Thoracic aorta (tissue), 2 donors: ENCODE measurements around the gene PPP1R36. TPM values are rescaled to one million over a fixed set of nuclear protein-coding genes. Genes with fewer than 3 reads are reported as not detected.

ENCODE experiments used
- ATAC-seq: fragments of 150-250 bp; one replicate; pipeline ENCODE4 v1.8.0; 2017; ENCODE audit warnings: low read depth; ENCODE audit not compliant: insufficient number of reproducible peaks, low FRiP score
- DNase-seq: peaks from one replicate; pipeline ENCODE4 v3.0.0-alpha.2; 2020; ENCODE audit warnings: low spot score
- H3K27ac ChIP-seq, 2 donors: fragments of 200-600 bp; sonication (generic); 1 replicate in 1 of 2; 2 replicates in 1 of 2; pipeline ENCODE4 v1.5.1; 2016; ENCODE audit warnings: mild to moderate bottlenecking in 2 of 2, moderate library complexity in 2 of 2
- H3K27me3 ChIP-seq: fragments of 200-600 bp; sonication (generic); replicated peaks from 2 replicates; pipeline ENCODE4 v1.6.0; 2016; ENCODE audit warnings: mild to moderate bottlenecking; ENCODE audit not compliant: insufficient read depth
- H3K36me3 ChIP-seq: fragments of 200-600 bp; sonication (generic); one replicate; pipeline ENCODE4 v1.5.1; 2016
- H3K4me1 ChIP-seq, 2 donors: fragments of 200-600 bp; sonication (generic); 1 replicate in 1 of 2; 2 replicates in 1 of 2; pipeline versions ENCODE4 v1.5.1 to v1.6.0; 2016; ENCODE audit warnings: low read depth in 2 of 2, mild to moderate bottlenecking in 1 of 2; ENCODE audit not compliant: control insufficient read depth in 1 of 2
- H3K4me3 ChIP-seq: fragments of 200-600 bp; sonication (generic); 2 replicates; pipeline ENCODE4 v1.5.1; 2016; ENCODE audit warnings: mild to moderate bottlenecking
- H3K9me3 ChIP-seq: fragments of 200-600 bp; sonication (generic); 2 replicates; pipeline ENCODE4 v1.5.1; 2016
- total RNA-seq, 2 donors: library from RNA; depleted of rRNA; stranded (reverse); fragments of >200 nt; gene quantifications; one replicate each; pipeline versions ENCODE4 v1.1.0 to v1.2.3, GENCODE V29; 2016
- TF ChIP-seq, protein P1 (sequence below): fragments of 200-600 bp; sonication (generic); IDR thresholded peaks from one replicate; pipeline ENCODE4 v1.5.1; 2019; ENCODE audit warnings: antibody characterized with exemption

The PPP1R36 gene
- total RNA-seq, 2 donors from 2014 or later, result not detected

DNA sequence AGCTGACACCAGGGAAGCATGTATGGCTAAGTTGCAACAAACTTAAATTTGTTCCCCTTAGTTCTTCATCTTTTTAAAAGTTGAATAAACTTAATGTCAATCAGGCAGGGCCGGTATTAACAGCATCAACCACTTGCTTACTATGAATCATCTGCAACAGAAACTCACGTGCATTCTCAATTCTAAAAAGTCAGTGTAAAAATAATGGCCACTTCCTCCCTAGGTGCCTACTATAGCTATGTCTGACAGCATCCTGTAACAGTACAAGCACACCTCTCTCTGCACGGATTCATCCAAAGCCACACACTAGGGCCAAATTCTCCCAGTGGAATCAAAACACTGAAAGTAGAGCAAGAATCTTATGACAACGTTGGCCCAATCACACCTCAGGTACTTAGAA lies 48.6 kb downstream of the PPP1R36 start:
- Histone ChIP-seq H3K27ac (no peak overlapping the region), H3K27me3 (no peaks in the 10 kb centered on the region), H3K4me3 (no peak overlapping the region), H3K4me1 (no peaks in the 10 kb centered on the region), H3K9me3 (no peaks in the 10 kb centered on the region), H3K36me3 (no peaks in the 10 kb centered on the region)
- TF ChIP-seq, protein P1, sequence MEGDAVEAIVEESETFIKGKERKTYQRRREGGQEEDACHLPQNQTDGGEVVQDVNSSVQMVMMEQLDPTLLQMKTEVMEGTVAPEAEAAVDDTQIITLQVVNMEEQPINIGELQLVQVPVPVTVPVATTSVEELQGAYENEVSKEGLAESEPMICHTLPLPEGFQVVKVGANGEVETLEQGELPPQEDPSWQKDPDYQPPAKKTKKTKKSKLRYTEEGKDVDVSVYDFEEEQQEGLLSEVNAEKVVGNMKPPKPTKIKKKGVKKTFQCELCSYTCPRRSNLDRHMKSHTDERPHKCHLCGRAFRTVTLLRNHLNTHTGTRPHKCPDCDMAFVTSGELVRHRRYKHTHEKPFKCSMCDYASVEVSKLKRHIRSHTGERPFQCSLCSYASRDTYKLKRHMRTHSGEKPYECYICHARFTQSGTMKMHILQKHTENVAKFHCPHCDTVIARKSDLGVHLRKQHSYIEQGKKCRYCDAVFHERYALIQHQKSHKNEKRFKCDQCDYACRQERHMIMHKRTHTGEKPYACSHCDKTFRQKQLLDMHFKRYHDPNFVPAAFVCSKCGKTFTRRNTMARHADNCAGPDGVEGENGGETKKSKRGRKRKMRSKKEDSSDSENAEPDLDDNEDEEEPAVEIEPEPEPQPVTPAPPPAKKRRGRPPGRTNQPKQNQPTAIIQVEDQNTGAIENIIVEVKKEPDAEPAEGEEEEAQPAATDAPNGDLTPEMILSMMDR, result no peak
- DNase-seq (no peak), ATAC-seq (no peak)

DNA sequence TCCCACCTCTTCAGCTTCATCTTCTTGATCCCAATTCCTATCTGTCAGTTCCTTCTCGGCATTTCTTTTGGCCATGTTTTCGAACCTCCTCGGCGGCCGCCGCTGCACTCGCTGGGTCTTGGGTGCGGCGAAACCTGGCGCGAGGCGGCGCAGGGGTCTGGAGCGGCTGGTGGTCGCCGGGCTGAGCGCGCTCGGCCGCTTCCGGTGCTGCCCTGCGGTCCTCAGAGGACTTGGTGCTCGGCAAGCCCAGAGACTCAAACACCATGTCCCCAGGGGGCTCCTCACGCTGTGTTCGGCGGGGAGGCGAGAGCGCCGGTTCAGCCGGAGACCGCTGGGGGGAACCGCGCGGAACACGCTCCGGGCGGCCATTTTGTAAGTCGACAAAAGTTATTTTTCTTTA lies 51.8 kb downstream of the PPP1R36 start:
- ATAC-seq (no peak), DNase-seq (no peak)
- Histone ChIP-seq H3K4me3 (peak overlapping the region; percentile 45), H3K36me3 (no peaks in the 10 kb centered on the region), H3K27me3 (no peaks in the 10 kb centered on the region), H3K4me1 (no peaks in the 10 kb centered on the region), H3K27ac (no peak overlapping the region), H3K9me3 (no peaks in the 10 kb centered on the region)
- TF ChIP-seq, protein P1, result no peak

DNA sequence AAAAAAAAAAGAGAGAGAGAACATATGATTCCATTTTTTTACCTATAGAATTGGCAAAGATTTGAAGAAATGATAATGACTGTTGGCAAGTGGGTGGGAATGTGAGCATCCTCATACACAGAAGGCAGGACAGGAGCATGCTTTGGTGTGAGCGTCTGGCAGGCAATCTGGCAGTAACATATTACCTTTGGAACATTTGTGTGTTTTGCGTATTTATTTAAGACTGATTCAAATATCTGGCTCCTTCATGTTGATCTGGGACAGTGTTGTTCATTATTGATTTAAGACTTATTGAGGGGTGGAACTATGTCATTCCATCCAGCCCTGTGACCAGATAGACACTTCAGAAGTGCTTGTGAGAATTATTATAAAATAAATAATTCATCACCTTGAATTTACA lies 53.1 kb downstream of the PPP1R36 start:
- Histone ChIP-seq H3K4me1 (no peaks in the 10 kb centered on the region), H3K4me3 (no peak overlapping the region), H3K27ac (no peak overlapping the region), H3K9me3 (no peaks in the 10 kb centered on the region), H3K36me3 (no peaks in the 10 kb centered on the region), H3K27me3 (no peaks in the 10 kb centered on the region)
- no peak for ATAC-seq
- TF ChIP-seq, protein P1, result no peak
- DNase-seq, result no peak

DNA sequence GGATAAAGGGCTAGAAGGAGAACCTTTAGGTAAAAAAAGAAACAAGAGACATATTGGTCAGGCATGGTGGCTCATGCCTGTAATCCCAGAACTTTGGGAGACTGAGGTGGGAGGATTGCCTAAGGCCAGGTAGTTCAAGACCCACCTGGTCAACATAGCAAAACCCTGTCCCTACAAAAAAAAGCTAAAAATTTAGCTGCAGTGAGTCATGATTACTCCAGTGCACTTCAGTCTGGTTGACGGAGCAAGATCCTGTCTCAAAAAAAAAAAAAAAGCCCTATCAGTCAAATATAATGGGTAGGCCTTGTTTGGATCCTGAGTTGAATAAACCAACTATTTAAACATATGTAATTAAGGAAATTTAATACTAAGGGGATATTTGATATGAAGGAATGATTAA lies 54.2 kb downstream of the PPP1R36 start:
- no peaks in the 10 kb centered on the region for H3K9me3 ChIP-seq
- H3K4me3 ChIP-seq, result no peak overlapping the region
- H3K4me1 ChIP-seq, result no peaks in the 10 kb centered on the region
- no peak for ATAC-seq
- H3K27me3 ChIP-seq, result no peaks in the 10 kb centered on the region
- DNase-seq, result no peak
- H3K27ac ChIP-seq, result no peak overlapping the region
- TF ChIP-seq, protein P1, result no peak
- no peaks in the 10 kb centered on the region for H3K36me3 ChIP-seq

DNA sequence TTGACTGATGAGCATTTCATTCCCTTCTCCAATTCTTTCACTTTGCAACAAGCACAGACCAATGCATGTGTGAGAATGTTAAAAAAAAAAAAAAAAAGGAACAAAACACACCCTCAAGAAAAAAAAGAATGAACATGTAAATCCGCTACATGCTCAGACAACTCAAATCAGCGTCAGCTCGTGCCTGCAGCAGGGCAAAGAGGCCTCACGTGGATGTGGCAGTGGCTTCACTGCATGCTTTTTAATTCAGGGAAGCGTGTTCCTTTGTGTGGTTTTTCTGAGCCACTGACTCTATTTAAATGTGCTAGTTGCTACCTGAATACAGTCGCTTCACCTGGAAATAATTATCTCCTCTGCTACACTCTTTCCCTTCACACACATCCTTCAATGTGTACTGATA lies 55.1 kb downstream of the PPP1R36 start:
- Histone ChIP-seq H3K4me1 (no peaks in the 10 kb centered on the region), H3K4me3 (no peak overlapping the region), H3K27ac (no peak overlapping the region), H3K27me3 (no peaks in the 10 kb centered on the region), H3K36me3 (no peaks in the 10 kb centered on the region), H3K9me3 (no peaks in the 10 kb centered on the region)
- ATAC-seq (no peak), DNase-seq (no peak)
- TF ChIP-seq, protein P1, result no peak
